CD4-positive, alpha-beta T cell treated with Interleukin-15 for 4 hours (primary cell): ENCODE measurements around the gene TEX9.
"Not testable (repeated sequence)": the region's sequence is repeated elsewhere in the genome, so short reads cannot be mapped to it uniquely, and the experiment has no call there.

Experiments
- DNase-seq: peaks from one replicate; pipeline ENCODE4 v3.0.0-alpha.2; 2020; ENCODE audit warnings: low spot score

The TEX9 gene

DNA sequence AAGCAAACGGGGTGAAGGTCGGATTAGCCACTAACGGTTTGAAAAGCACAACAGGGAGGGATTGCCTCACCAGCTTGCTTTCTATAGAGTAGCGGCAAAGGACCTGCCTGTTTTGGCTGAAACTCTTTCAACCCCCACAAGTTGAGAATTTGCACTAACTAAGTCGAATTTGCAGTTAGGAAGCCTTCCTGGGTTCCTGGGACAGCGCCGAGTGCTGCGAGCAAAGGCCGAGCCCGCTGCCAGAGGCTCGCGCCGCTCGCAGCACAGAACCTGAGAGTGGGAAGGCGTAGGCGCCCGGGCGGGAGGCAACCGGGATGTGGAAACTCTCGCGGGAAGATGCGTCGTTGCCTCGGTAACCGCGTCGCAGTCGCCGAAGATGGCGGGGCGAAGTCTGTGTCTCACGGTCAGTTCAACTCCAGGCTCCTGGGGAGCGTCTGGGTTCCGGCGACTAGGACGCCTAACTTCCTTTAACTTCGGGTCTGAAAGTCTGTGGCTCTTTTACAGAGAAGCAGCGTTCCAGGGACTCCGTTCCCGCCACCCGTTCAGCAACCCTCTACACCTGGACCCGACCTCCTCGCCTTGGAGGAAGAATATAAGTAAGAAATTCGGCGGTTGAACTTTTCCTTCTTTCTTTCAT lies at the start of gene TEX9:
TSS of gene TEX9 (plus strand) at position 352 of the 637 bp plus-strand sequence. CDS start at position 377, 25 bp downstream.
- peak; percentile 44 for DNase-seq

DNA sequence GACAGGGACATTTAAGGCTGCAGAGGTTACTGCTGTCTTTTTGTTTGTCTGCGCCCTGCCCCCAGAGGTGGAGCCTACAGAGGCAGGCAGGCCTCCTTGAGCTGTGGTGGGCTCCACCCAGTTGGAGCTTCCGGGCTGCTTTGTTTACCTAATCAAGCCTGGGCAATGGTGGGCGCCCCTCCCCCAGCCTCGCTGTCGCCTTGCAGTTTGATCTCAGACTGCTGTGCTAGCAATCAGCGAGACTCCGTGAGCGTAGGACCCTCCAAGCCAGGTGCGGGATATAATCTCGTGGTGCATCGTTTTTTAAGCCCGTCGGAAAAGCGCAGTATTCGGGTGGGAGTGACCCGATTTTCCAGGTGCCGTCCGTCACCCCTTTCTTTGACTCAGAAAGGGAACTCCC lies 48.7 kb upstream of the TEX9 start:
- DNase-seq, result not testable (repeated sequence)

DNA sequence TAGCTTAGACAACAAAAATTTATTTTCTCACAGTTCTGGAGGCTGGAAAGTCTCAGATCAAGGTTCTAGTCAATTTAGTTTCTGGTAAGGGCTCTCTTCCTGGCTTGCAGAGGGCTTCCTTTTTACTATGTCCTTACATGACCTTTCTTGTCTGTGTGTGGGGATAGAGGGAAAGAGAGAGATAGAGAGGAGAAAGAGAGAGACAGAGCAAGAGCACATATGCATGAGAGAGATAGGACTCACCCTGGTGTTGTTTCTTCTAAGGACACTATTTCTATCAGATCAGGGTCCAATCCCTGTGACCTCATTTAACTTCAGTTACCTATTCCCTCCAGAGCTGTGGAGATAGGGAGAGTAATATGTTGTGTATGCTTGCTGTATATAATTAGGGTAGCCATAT lies 44.9 kb upstream of the TEX9 start:
- no peak for DNase-seq

DNA sequence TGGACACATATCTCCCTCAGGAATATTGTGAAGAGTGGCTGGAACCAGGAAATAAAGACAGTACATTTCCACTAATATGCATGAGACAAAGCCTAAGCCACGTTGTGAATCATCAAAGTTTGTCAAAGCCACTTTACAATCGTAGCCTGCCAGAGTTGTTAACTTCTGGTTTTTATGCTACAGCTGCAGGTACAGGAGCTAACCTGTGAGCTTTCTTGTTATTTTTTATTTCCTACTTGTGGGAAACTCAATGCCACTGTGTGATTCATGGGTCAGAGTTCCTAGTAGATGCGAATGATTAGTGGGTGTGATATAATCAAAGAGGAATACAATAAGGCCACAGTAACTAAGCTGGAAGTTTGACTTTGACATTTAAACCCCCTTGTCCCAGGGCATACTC lies 44.4 kb upstream of the TEX9 start:
- DNase-seq, result no peak

DNA sequence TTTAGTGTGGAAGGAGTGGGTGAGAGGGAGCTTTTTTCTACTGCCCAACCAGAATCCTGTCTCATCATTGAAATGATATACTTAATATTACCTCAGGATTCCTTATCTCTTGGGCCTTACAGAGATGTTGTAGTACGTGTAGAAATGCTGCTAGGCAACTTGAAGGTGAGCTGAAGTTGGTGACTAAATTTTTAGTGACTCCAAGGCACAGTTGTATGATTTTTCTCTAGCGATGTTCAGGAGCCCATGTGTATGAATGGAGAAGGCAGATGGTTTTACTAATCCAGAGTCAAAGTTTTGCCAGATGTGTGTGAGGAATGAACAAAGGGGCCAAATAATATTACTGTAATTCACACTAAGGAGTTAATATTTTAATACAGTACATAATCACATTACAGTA lies 42.8 kb upstream of the TEX9 start:
- no peak for DNase-seq

DNA sequence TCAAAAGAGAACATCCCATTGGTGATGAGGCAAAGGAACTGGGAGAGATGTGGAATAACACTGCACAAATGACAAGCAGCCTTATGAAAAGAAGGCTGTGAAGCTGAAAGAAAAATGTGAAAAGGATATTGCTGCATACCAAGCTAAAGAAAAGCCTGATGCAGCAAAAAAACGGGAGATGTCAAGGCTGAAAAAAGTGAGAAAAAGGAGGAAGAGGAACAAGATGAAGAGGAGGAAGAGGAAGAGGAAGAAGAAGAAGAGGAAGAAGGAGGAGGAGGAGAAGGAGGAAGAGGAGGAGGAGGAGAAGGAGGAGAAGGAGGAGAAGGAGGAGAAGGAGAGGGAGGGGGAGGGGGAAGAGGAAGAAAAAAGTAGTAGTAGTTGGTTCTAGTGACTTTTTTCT lies 41.8 kb upstream of the TEX9 start:
- no peak for DNase-seq

DNA sequence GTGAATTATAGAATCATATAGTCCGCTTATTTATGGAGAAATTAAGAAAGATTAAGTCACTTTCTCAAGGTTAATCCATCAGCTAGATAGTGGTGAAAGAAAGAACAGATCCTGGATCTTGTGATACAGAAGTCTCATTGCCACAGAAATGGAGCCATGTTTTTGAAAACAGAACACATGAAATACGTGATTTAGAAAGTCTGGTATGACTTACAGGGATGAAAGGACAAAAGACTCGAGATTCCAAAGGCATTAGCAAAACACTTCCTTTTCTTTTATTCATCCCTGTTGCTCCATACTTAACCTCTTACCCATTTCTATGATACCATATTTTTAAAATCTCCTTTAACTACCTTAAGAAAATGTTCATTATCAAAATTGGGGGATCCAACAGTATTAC lies 40.0 kb upstream of the TEX9 start:
- no peak for DNase-seq

DNA sequence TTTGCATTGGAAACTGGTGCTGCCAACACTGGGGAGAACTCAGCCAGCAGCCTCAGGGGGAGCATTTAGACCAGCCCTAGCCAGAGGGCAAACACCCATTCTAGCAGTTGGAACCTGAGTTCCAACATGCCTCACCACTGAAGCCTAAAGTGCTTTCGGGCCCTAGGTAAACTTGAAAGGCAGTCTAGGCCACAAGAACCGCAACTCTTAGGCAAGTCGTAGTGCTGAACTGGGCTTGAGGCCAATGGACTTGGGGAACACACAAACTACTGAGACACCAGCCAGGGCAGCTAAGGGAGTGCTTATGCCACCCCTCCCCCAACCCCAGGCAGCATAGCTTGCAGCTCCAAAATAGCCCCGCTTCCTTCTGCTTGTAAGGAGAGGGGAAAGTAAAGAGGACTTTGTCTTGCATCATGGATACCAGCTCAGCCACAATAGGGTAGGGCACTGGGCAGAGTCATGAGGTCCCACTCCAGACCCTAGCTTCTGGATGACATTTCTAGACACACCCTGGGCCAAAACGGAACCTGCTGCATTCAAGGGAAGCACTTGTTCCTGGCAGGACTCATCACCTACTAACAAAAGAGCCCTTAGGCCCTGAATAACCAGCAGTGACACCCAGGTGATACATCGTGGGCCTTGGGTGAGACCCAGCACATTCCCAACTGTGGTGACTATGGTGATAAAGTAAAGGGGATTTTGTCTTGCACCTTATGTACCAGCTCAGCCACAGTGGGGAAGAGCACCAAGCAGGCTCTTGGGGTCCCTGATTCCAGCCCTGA lies 37.3 kb upstream of the TEX9 start:
- DNase-seq, result no peak

DNA sequence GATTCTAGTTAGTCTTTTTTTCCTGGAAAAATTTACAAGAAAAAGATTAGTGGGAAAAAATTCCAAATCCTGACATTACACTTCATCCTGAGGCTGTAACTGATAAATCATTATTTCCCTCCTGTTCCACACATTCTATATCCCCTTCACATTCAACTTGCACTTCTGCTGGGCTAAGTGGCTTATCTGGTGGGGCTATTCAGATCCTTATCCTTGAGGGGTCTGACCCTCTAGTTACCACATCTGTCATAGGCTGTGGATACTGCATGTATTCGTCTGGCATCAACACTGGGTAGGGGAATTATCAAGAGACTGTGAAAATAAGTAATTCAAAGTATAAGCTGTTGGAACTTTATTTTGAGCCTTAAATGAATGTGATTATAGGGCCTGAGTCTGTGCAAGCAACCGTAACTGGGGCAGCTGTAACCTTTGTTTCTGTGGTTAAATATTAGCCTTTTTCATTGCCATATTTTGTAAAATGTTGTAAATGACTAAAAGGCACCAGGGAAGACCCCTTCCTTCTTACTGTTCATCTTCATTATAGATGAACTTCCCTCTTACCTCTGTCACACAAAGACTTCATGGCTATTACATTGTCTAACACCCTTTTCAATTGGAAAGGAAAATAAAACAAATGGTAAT lies 28.0 kb upstream of the TEX9 start:
- DNase-seq, result no peak

DNA sequence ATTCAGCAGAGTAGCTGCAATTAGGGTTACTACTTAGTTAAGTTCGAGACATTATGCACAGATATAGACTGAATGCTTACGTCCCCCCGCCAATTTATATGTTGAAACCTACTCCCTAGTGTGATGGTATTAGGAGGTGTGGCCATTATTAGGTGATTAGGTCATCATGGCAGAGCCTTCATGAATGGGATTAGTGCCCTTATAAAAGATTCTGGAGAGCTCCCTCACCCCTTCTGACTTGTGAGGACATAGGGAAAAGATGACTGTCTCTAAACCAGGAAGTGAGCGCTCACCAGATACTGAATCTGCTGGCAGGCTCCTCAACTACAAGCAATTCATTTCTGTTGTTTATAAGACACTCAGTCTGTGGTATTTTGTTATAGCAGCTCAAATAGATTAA lies 25.6 kb upstream of the TEX9 start:
- no peak for DNase-seq

DNA sequence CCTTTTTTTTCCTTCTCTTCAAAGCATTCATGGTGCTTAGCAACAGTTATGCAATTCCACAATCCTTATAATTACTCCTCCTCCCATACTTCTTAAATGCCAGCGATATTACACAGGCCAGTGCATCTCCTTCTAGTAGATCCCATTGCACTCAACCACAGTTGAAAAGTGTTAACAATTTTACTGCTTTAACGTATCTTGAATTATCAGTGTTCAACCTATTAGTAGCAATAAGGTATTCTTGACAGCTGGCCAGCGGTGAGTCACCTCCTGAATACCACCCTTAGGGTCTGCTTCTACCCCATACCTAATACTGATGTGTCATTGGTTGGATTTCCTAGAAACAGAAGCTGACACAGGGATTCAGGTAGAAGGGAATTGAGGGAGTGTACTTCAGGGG lies 24.0 kb upstream of the TEX9 start:
- no peak for DNase-seq

DNA sequence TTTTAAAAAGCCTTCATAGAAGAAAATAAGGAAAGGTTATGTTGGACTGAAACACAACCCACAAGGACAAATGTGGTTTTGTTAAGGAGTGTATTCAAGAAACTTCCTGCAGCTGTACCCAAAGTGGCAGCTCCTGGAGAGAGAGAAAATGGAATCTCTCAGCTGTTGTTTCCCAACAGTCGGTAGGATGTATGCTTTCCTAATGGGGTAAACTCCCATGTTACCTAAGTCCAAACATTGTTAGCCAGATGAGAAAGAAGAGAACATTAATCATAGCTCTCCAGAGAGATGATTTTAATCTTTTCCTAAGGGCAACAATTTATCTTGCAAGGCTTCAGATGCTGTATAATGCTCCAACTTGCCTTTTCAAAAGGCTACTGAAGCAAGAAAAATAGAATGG lies 22.6 kb upstream of the TEX9 start:
- DNase-seq, result no peak

DNA sequence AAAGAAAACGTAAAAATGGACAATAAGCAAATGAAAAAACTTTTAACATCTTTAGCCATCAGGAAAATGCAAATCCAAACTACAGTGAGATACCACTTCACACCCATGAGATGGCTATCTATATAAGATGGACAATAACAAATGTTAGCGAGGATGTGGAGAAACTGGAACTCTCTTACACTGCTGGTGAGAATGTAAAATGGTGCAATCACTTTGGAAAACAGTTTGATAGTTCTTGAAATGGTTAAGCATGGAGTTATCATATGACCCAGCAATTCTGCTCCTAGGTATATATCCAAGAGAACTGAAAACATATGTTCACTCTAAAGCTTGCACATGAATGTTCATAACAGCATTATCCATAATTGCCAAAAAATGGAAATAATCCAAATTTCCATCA lies 21.3 kb upstream of the TEX9 start:
- no peak for DNase-seq

DNA sequence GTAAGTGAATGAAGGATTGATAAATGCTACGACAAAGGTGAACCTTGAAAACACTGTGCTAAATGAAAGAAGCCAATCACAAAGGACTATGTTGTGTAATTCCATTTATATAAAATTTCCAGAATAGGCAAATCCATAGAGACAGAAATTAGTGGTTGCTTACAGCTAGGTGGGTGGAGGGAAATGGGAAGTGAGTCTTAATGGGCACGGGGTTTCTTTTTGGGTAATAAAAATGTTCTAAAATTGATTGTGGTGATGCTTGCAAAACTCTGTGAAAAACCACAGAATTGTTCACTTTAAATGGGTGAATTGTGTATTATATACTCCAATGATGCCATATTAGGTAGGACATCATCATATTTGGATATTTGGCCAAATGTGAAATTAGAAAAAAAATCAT lies 20.9 kb upstream of the TEX9 start:
- DNase-seq, result no peak

DNA sequence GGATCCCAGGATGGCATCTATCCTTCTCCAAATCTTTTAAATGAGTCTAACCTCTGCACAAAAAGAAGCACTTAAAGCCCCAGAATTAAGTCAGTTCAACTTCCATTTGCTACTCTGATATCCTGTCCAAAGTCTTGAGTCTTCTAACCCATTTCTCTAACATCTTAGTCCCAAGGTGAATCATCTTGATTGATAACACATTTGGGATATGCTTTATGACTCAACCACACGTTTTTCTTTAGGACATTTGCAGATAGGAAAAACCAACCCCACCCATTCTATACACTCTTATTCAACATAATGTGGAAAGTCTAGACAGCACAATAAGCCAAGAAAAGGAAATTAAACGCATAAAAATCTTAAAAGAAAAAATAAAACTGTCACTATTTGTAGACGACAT lies 18.8 kb upstream of the TEX9 start:
- DNase-seq, result no peak

DNA sequence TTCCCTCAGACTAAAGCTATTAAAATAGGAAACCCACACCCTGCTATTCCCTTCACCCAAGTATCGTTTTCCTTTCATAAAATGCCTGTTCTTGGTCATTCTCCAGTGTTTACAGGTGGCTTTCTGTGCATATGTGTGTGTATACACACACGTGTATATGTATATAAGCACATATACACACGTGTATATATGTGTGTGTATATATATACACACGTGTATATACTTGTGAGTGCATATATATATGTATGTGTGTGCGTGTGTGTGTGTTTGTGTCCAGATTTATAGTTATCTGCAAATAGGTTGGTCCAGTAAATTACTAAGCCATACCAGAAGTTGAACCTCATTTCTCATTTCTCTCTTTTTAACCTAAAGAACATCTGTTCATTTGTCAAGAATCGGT lies 15.7 kb upstream of the TEX9 start:
- DNase-seq, result no peak

DNA sequence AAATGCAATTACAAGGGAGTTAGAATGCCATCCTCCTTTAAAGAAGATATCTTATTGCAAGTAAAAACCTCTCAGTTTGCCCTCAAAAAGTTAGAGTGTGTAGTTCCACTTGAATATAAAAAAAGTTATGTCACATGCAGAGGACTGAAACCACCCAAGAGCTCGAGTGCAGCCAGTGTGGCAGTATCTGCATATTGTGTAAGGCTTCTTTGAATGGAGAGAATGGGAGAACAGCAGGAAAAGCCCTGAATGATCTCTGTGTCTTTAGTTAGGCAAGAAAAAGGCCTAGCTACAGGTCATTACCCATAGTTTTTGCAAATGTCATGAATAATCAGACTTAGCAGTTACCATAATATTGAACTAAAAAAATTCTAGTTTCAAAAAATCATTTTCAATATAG lies 13.9 kb upstream of the TEX9 start:
- no peak for DNase-seq

DNA sequence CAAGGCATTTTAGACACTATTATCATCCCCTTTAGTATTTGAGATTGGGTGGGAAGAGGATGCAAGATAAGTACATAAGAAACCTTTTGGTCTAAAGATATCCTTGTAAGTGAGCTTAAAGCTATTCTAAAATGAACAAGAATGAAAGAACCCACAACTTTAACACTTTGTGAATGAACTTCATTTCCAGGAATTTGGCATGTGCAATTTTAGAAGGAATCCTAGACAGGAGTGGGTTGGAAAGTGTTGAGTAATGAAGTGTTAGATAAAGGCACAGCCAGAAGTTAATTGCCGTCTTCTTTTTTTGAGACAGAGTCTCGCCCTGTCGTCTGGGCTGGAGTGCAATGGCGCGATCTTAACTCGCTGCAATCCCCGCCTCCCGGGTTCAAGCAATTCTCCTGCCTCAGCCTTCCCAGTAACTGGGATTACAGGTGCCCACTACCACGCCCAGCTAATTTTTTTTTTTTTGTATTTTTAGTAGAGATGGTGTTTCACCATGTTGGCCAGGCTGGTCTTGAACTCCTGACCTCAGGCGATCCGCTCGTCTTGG lies 13.2 kb upstream of the TEX9 start:
- DNase-seq, result no peak

DNA sequence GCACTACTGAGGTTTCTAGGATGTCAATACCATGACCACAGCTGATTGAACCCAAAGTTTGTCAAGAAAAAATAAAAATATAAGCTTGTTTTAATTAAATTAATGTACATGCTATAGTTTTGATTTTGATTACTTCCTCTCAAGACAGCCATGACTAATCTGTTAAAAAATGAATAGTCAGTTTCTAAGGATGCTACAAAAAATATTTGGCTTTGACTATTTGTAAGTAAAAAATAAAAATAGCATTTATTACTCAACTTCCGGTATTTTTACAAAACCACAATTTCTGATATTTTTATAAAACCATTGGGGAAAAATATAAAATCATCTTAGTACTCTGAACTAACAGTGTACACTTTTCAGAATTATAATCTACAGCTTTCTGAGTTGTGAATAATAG lies 12.1 kb upstream of the TEX9 start:
- DNase-seq, result no peak

DNA sequence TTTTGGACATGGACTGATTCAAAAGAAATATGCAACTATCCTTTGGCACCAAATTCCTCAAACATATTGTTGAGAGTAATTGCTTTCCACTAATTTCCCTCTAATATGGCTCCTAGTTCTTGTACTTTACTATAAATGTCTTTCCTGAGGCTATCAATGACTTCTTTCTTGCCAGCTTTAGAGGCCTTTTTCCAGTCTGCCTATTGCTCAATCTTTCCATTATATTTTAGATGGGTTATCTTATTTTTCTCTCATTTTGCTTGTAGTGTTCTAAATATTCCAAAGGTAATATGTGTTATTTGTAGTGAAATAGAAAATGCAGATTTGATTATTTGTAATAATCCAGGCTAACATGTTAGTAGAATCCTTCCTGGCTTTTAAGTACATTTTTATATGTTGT lies 11.5 kb upstream of the TEX9 start:
- DNase-seq, result no peak

DNA sequence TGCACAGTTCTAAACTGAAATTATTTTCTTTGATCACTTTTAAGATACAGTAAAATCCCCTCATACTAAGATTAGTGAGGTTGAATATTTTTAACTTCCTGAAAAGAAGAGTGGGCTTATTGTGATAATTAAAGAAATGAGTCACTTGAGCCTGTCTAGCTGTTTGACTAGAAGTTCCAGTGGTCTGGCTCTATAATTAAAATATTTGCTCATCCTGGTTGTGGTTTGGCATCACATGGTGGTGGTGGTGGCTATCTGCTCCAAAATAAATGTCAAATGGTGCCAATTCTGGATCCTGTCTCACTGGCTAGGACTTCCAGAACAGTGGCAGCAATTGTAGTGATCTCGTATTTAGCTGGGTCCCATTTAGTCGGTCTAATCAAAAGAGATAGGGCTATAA lies 8.6 kb upstream of the TEX9 start:
- no peak for DNase-seq

DNA sequence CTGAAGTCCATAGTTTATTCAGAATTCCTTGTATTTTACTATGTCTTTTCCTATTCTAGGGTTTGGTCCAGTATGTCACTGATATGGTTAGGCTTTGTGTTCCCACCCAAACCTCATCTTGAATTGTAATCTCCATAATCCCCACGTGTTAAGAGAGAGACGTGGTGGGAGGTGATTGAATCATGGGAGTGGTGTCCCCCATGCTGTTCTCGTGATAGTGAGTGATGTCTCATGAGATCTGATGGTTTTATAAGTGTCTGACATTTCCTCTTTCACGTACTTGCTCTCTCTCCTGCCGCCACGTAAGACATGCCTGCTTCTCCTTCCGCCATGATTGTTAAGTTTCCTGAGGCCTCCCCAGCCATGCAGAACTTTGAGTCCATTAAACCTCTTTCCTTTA lies 6.6 kb upstream of the TEX9 start:
- no peak for DNase-seq

DNA sequence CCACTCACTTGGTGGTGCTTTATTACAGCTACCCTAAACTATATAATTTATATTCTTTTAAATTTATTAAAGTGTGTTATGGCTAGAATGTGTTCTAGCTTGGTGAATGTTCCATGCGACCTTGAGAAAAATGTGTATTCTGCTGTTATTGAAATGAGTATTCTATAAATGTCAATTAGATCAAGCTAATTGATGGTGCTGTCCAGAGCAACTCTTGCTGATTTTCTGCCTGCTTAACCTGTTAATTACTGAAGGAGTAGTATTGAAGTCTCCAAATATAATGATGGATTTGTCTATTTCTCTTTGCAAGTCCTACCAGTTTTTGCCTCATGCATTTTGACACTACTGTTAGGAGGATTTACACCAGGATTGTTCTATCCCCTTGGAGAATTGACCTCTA lies 3.2 kb upstream of the TEX9 start:
- no peak for DNase-seq
